Globus pallidus (tissue), 1 donor: Measurements from ENCODE around the gene FAM234A.
"Not testable (repeated sequence)": the region's sequence is repeated elsewhere in the genome, so short reads cannot be mapped to it uniquely, and the experiment has no call there.

Source experiments
- DNase-seq: peaks from one replicate; pipeline ENCODE4 v3.0.0-alpha.2; 2015; ENCODE audit warnings: low spot score

FAM234A gene

DNA sequence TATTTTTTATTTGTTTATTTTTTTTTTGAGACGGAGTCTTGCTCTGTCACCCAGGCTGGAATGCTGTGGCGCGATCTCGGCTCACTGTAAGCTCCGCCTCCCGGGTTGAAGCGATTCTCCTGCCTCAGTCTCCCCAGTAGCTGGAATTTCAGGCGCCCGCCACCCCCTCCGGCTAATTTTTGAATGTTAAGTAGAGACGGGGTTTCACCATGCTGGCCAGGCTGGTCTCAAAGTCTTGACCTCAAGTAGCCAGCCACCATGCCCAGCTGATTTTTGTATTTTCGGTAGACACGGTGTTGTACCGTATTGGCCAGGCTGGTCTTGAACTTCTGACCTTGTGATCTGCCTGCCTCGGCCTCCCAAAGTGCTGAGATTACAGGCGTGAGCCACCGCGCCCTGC lies 4.3 kb upstream of the FAM234A start:
- DNase-seq, result not testable (repeated sequence)

DNA sequence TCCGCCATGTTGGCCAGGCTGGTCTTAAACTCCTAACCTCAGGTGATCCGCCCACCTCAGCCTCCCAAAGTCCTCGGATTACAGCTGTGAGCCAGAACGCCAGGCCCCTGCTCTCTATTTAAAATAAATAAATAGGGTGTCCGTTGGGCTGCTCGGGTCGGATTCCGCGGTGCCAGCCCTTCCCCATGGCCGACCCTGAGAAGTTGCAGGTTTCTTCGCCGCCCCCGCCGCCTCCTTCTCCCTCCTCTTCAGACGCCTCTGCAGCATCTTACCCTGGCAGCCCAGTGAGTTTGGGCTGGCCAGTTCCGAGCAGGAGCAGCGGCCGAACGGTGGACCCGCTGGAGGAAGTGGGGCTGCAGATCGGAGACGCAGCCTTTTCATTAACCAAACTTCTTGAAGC lies 3.7 kb upstream of the FAM234A start:
- no peak for DNase-seq

DNA sequence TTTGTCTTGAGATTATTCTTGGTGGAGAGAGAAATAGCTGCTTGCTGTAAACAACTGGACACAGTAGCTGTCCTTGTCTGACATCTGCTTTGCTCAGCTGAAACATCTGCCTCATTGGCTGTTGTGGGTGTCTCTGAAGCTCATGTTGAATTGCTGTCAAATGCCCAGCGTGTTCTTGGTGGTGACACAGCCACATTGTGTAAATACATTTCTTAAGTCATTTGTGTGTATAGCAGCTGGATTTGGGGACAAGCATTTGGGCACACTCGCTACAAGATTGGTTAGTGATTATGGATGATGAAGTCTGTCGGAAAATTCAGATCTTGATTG lies 5.3 kb downstream of the FAM234A start:
- DNase-seq, result peak; percentile 71

DNA sequence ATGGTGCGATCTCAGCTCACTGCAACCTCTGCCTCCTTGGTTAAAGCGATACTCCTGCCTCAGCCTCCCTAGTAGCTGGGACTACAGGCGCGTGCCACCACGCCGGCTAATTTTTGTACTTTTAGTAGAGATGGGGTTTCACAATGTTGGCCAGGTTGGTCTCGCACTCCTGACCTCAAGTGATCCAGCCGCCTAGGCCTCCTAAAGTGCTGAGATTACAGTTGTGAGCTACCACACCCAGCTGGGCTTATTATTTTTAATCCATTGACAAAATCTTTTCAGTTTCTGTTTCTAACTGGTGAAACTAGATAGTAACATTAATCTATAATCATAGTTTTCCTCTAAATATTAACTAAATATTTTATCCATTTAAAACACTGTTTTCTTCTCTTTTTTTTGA lies 5.9 kb downstream of the FAM234A start:
- DNase-seq, result no peak

DNA sequence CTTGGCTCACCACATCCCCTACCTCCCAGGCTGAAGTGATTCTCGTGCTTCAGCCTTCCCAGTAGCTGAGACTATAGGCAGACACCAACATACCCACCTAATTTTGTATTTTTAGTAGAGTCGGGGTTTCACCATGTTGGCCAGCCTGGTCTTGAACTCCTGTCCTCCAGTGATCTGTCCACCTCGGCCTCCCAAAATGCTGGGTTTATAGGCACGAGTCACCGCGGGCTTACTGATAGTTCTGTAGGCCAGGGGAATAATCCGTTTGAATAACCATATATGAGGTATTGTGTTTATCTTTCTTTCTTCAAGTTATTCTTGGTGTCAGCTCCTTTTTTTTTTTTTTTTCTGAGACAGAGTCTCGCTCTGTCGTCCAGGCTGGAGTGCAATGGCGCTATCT lies 7.7 kb downstream of the FAM234A start:
- DNase-seq, result no peak

DNA sequence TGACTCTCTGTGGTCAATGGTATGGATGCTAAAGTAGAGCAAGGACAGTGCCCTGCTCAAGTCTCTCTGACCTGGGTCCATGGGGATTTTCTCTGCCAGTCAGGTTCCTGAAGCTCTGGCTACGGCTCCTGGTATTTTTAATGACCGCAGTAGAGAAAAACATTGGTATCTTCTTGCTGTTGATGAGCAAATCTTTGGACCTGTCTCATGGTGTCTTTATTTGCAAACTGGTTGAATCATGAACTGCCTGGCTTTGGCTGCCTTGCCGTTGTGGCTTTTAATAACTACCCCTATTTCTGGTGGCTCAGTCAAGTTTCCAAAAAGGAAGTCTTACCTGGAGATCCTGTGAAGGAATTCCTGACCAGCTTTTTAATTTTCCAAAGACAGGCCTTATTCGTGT lies 8.7 kb downstream of the FAM234A start:
- DNase-seq, result no peak

DNA sequence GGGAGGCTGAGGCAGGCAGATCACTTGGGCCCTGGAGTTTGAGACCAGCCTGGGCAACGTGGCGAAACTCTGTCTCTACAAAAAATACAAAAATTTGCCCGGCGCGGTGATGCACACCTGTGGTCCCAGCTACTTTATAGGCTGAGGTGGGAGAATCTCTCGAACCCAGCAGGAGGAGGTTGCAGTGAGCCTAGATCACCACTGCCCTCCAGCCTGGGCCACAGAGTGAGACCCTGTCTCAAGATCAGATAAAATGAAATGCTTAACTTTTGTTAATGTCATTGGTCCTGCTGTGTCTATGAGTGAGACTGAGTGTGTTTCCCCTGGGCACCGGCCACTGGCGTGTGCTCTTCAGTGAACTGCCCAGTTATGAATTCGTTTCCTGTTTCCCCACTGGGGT lies 10.5 kb downstream of the FAM234A start:
- DNase-seq, result no peak

DNA sequence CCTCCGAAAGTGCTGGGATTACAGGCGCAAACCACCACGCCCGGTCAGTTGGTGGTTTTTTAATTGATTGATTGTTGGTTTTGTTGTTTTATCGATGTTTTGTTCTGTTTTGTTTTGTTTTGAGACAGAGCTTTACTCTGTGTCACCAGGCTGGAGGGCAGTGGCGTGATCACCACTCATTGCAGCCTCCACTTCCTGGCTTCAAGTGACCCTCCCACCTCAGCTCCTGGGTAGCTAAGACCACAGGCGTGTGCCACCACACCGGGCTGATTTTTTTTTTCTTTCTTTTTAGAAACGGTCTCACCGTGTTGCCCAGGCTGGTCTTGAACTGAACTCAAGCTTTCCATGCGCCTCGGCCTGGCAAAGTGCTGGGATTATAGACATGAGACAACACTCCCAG lies 12.4 kb downstream of the FAM234A start:
- DNase-seq, result no peak

DNA sequence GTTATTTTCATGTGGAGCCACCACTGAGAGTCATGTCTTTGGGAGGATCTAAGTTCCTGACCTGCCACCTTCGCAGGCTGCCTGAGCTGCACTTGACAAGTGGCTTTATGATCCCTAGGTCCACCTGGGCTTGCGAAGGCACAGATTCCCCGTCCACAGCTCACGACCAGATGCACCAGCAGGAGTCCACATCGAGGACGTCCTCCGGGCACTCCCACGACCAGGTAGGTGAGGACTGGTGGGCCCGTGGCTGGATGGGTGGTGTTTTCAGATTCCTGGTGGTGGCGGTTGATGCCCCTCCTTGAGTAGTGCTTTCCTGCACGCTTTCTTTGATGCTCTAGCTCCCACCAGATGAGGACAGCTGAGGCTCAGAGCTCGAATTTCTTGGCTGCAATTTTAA lies 14.8 kb downstream of the FAM234A start:
- no peak for DNase-seq

DNA sequence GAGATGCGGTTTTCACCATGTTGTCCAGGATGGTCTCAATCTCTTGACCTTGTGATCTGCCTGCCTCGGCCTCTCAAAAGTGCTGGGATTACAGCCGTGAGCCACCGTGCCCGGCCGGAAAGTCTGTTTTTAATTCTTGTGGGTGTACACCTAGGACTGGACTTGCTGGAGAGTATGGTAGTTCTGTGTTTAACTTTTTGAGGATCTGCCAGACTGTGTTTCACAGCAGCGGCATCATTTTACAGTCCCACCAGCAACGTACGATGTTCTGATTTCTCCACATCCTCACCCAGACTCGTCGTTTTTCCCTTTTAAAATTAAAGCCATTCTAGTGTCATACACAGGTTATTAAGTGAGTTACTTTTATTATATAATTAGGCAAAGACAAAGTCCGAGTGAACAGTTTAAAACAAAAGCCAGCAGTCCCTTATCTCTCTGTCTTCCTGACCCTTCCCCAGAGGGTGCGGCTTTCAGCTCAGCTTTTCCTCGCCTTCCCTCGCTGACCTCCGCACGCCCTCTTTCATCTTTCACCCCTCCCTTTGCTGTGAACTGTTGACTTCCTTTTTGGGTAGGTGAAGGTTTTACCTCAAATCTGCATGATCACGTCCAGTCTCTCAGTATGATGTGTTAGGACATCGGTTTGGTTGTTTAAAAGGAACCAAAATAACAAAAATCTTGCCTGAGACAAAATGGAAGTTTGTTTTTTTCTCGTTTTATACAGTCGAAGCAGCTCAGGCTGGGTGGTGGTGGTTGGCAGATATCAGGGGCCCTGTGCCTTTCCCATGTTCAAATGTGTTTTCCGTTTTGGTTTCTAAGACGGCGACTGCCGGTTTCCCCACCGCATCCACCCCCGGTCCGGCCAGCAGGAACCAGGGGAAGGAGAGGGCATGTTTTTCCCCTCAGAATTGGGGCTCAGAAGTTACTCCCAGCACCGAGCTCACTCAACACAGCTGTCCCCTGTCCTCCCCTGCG lies 18.0 kb downstream of the FAM234A start:
- no peak for DNase-seq

DNA sequence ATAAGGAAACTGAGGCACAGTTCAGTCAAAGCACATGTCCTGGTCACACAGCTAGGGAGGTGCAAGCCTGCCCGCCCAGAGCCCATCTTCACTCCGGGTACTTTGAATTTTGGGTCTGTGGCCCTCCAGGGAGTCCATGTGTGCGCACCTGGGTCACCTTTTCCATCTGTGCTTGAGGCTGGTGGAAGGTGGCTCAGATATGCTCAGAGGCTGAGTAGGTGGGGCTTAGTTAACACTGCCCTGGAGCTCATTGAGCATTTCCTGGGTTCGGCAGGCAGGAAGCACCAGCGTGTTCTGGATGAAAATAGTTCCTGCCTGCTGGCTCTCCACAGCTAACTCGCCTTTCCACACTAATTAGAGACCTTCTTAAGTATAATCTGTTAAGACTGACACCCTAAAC lies 19.2 kb downstream of the FAM234A start:
- DNase-seq, result no peak

DNA sequence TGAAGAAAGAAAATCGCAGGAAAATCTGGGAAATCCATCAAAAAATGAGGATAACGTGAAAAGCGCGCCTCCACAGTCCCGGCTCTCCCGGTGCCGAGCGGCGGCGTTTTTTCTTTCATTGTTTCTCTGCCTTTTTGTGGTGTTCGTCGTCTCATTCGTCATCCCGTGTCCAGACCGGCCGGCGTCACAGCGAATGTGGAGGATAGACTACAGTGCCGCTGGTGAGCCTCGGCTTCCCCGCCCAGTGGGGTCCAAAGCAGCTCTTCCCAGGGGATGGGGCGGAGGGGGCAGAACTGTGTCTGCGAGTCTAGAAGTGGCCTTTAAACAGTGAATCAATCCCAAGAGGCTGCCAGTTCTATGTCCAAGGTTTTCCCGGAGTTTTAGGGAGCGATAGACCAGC lies 19.8 kb downstream of the FAM234A start:
- DNase-seq, result no peak

DNA sequence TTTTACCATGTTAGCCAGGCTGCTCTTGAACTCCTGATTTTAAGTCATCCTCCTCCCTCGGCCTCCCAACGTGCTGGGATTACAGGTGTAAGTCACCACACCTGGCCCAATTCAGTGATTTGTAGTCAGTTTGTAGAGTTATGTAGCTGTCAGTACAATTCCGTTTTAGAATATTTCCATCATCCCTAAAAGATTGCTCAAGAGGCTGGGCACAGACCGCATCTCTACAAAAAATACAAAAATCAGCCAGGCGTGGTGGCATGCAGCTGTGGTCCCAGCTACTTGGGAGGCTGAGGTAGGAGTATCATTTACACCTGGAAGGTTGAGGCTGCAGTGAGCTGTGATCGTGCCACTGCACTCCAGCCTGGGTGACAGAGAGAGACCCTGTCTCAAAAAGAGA lies 20.6 kb downstream of the FAM234A start:
- DNase-seq, result no peak

DNA sequence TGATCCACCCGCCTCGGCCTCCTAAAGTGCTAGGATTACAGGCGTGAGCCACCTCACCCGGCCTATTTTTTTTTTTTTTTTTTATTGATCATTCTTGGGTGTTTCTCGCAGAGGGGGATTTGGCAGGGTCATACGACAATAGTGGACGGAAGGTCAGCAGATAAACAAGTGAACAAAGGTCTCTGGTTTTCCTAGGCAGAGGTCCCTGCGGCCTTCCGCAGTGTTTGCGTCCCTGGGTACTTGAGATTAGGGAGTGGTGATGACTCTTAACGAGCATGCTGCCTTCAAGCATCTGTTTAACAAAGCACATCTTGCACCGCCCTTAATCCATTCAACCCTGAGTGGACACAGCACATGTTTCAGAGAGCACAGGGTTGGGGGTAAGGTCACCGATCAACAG lies 23.5 kb downstream of the FAM234A start:
- DNase-seq, result not testable (repeated sequence)

DNA sequence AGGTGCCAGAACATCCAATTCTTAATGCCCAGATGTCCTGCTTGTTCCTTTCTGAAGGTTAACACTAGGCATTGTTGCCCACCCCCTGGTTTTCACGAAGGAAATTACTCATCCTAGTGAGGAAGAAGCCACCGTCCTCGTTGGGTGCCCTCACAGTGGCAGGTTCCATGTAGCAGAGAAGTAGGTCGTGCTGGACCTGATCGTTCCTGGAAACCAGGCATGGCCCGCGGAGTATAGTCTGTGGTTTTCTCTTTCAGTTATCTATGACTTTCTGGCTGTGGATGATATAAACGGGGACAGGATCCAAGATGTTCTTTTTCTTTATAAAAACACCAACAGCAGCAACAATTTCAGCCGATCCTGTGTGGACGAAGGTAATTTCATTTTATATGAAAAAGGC lies 24.6 kb downstream of the FAM234A start:
- no peak for DNase-seq

DNA sequence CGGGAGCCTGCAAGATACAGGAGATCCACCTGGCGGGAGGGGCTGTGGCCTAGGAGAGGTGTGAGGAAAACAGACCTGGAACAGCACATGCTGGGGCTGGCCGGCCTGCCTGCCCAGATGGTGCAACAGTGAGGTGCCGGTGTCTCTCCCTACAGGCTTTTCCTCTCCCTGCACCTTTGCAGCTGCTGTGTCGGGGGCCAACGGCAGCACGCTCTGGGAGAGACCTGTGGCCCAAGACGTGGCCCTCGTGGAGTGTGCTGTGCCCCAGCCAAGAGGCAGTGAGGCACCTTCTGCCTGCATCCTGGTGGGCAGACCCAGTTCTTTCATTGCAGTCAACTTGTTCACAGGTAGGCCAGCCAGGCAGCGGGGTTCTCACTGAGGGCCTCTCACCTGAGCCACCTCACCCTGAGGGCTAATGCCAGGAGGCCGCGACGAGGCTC lies 25.2 kb downstream of the FAM234A start:
- no peak for DNase-seq

DNA sequence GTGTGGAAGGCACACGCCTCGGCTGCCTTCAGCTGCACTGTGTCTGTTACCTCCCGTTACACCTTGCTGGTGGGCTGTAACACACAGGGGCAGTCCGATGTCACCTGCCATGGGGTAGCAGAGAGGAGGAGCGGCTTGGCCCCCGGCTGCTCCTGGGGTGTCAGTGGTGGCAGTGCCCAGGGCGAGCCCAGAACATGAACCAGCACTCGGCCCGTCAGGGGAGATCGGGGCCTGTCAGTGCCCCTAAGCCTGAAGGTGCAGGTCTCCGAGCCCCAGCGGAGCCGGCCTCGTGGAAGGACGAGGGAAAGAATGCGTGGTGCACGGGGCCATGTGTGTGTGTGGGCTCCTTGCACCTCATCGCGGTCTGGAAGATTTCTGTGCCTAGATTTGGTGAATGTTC lies 25.7 kb downstream of the FAM234A start:
- DNase-seq, result no peak

DNA sequence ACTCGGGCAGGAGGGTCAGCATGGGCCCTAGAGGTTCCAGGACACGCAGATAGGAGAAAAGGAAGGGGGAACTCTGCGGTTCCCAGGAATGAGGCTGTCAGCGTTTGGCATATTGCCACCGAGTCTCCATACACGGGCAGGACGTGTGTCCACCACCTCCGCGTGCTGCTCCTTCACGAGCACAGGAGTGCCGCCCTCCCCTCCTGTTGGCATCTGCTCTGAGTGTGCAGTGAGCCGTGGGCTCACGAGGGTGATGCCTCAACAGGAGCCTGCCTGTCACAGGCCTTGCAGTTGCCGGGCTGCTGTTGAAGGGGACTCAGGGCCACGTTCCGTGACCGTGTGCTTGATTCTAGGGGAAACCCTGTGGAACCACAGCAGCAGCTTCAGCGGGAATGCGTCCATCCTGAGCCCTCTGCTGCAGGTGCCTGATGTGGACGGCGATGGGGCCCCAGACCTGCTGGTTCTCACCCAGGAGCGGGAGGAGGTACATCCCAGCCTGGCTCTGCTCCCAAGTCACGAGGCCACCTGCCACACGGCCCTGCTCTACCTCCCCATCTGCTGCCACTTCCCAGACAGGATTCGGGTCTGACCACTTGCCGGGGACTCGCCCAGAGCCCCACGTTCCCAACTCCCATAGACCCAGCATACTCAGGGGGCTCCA lies 26.5 kb downstream of the FAM234A start:
- DNase-seq, result no peak

DNA sequence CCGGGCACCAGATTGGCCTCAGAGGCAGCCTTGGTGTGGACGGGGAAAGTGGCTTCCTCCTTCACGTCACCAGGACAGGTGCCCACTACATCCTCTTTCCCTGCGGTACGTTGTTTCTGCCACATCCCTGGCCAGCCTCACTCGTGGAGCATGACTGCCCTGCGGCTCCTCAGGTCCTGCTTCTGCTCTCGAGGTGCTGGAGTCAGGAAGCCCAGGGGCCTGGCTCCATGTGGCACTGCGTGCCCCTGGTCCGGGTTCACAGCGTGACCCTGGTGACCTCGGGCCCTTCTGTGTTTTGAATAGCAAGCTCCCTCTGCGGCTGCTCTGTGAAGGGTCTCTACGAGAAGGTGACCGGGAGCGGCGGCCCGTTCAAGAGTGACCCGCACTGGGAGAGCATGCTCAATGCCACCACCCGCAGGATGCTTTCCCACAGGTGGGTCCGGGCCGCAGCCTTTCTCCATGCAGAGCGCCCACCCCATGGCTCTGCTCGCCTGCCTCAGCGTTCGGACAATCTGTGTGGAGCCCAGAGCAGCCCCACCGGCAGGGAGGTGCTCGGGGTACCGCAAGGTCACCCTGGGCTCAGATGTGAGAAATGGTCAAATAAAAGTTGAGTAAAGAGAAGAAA lies 27.6 kb downstream of the FAM234A start:
- no peak for DNase-seq

DNA sequence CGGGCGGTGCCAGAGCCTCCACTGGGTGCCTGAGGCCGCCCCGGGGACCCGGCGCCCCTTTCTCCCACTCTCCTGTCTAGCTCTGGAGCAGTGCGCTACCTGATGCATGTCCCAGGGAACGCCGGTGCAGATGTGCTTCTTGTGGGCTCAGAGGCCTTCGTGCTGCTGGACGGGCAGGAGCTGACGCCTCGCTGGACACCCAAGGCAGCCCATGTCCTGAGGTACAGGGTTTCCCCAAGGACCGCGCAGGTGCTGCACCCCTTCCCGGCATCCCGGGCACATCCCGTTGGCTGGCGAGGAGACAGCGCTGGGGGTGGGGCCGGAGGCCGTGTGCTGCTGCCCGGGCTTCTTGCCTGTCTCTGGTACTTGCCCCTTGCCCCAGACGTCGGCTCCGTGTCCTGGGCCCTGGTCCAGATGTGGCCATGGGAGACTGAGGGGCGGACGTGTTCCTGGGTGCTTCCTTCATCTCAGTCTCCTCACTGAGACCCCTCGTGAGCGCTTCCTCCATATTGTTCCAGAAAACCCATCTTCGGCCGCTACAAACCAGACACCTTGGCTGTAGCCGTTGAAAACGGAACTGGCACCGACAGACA lies 28.7 kb downstream of the FAM234A start:
- DNase-seq, result no peak

DNA sequence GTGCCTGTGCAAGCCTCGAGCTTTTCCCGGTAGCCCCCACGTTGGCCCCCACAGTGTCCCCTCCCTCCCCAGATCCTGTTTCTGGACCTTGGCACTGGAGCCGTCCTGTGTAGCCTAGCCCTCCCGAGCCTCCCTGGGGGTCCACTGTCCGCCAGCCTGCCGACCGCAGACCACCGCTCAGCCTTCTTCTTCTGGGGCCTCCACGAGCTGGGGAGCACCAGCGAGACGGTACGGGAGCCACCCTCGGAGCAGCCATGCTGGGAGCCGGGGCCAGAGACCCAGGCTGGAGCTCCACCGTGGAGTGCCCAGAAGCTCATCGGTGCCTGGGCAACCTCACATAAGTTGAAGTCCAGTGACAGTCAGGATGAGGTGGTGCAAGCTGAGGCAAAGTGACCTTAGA lies 29.3 kb downstream of the FAM234A start:
- DNase-seq, result no peak

DNA sequence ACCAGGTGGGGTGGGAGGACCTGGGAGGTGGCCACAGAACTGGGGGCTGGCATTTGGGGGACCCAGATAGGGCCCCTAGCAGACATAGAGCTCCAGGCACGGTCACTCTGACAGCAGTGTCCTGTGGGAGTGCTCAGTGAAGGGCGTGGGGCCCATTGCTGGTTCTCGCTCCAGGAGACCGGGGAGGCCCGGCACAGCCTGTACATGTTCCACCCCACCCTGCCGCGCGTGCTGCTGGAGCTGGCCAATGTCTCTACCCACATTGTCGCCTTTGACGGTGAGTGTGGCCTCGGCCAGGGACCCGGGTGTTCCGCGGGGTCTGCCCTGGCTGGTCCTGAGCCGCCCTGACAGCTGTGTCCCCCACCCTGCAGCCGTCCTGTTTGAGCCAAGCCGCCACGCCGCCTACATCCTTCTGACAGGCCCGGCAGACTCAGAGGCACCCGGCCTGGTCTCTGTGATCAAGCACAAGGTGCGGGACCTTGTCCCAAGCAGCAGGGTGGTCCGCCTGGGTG lies 29.9 kb downstream of the FAM234A start:
- no peak for DNase-seq
